Neural progenitor cell (in vitro differentiated cells): ENCODE measurements around the gene GRM8. TPM values are rescaled to one million over a fixed set of nuclear protein-coding genes. Genes with fewer than 3 reads are reported as not detected.

Source experiments
- DNase-seq: peaks from one replicate; pipeline ENCODE4 v3.0.0-alpha.2; 2016; ENCODE audit warnings: low spot score
- H2AFZ ChIP-seq: fragments of 200-600 bp; sonication (generic); replicated peaks from 2 replicates; pipeline ENCODE4 v1.6.1; 2016; ENCODE audit warnings: antibody characterized with exemption
- H3F3A ChIP-seq: fragments of 200-600 bp; sonication (generic); 2 replicates; pipeline ENCODE4 v1.6.1; 2016; ENCODE audit warnings: antibody characterized with exemption, low read depth
- H3K27ac ChIP-seq: fragments of 200-600 bp; sonication (generic); 2 replicates; pipeline ENCODE4 v1.5.1; 2016; ENCODE audit warnings: mild to moderate bottlenecking
- H3K27me3 ChIP-seq: fragments of 200-600 bp; sonication (generic); 2 replicates; pipeline ENCODE4 v1.6.1; 2016; ENCODE audit warnings: mild to moderate bottlenecking, moderate library complexity
- H3K36me3 ChIP-seq: fragments of 200-600 bp; sonication (generic); 2 replicates; pipeline ENCODE4 v1.5.1; 2016
- H3K4me1 ChIP-seq: fragments of 200-600 bp; sonication (generic); 2 replicates; pipeline ENCODE4 v1.6.1; 2016; ENCODE audit warnings: mixed run types
- H3K4me2 ChIP-seq: fragments of 200-600 bp; sonication (generic); 2 replicates; pipeline ENCODE4 v1.6.1; 2016
- H3K4me3 ChIP-seq: fragments of 200-600 bp; sonication (generic); 2 replicates; pipeline ENCODE4 v1.5.1; 2016
- H3K79me2 ChIP-seq: fragments of 200-600 bp; sonication (generic); 2 replicates; pipeline ENCODE4 v1.6.1; 2016; ENCODE audit warnings: low read depth
- H3K9ac ChIP-seq: fragments of 200-600 bp; sonication (generic); 2 replicates; pipeline ENCODE4 v1.6.1; 2016
- H3K9me3 ChIP-seq: fragments of 200-600 bp; sonication (generic); 2 replicates; pipeline ENCODE4 v1.5.1; 2016; ENCODE audit warnings: low read depth
- H4K20me1 ChIP-seq: fragments of 200-600 bp; sonication (generic); 2 replicates; pipeline ENCODE4 v1.6.1; 2016; ENCODE audit warnings: low read depth
- H3K27ac Mint-ChIP-seq: 3 replicates; pipeline ENCODE4 v1.8.0; 2021; ENCODE audit warnings: mixed read lengths
- H3K27me3 Mint-ChIP-seq: 2 replicates; pipeline ENCODE4 v1.8.0; 2022; ENCODE audit warnings: low read depth, mild to moderate bottlenecking, inconsistent platforms, moderate library complexity, mixed read lengths; ENCODE audit not compliant: insufficient read depth
- H3K36me3 Mint-ChIP-seq: 3 replicates; pipeline ENCODE4 v1.8.0; 2021; ENCODE audit warnings: mixed read lengths
- H3K4me1 Mint-ChIP-seq: 3 replicates; pipeline ENCODE4 v1.8.0; 2021; ENCODE audit warnings: mixed read lengths
- H3K4me3 Mint-ChIP-seq: 3 replicates; pipeline ENCODE4 v1.8.0; 2021; ENCODE audit warnings: mild to moderate bottlenecking, moderate library complexity, mixed read lengths
- H3K9me3 Mint-ChIP-seq: 3 replicates; pipeline ENCODE4 v1.8.0; 2020; ENCODE audit warnings: mixed read lengths
- EZH2 ChIP-seq: fragments of 200-600 bp; sonication (generic); IDR thresholded peaks from 2 replicates; pipeline ENCODE4 v1.6.1; 2017; ENCODE audit warnings: antibody characterized with exemption, mild to moderate bottlenecking, moderate library complexity
- EZH2phosphoT487 ChIP-seq: fragments of 200-600 bp; sonication (generic); IDR thresholded peaks from 2 replicates; pipeline ENCODE4 v1.6.1; 2017; ENCODE audit warnings: antibody characterized with exemption
- total RNA-seq: library from RNA; depleted of rRNA; stranded (reverse); fragments of >200 nt; gene quantifications from 2 replicates; pipeline ENCODE4 v1.2.3, GENCODE V29; 2015; ENCODE audit warnings: low replicate concordance
- TF ChIP-seq, protein P1 (sequence below): fragments of 200-600 bp; sonication (generic); IDR thresholded peaks from 2 replicates; pipeline ENCODE4 v1.5.1; 2017; ENCODE audit warnings: antibody characterized with exemption, mild to moderate bottlenecking

GRM8 gene
- total RNA-seq, 1 donor from 2014 or later: 0.62 TPM

DNA sequence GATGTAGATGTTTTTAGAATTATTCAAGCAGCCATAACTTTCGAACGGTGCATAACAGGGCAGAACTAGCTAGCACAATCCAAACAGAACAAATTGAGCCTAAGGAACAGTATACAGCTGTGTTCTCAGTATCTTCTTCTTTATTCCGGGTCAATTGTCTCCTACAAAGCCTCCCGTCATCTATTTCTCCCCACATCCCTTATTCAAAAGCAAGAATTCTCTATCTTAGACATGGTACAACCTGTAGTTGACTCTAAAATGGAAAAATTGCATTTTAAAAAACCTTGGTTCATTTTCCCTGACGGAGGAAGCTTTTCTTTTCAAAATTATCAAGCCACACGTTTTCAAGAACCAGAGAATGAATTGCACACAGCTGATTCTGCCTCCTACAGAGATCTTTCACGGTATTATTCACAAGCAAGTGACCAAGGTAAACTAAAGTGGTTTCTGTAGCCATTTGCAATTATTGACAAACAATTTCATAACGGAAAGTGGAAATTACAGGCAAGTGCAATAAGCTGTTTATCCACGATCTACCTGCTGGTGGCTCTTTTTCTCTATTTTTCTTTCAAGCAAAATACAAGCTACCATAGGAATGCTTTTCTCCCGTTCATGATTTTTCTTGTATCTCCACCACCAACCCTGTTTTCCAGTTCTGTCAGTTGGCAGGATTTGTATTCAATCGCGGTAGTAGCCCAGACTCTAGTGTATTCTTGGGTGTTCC is 2.3 kb downstream of the GRM8 start:
- Histone ChIP-seq H2AFZ (no peak overlapping the region), H3K4me3 (no peak overlapping the region), H3F3A (peaks cover 16% of the 10 kb centered on the region), H3K9me3 (no peaks in the 10 kb centered on the region), H3K9ac (no peak overlapping the region), H4K20me1 (peaks cover 20% of the 10 kb centered on the region), H3K27me3 (peaks cover 100% of the 10 kb centered on the region), H3K4me2 (no peak overlapping the region), H3K4me1 (peaks cover 6% of the 10 kb centered on the region), H3K36me3 (no peaks in the 10 kb centered on the region), H3K27ac (no peak overlapping the region), H3K79me2 (no peaks in the 10 kb centered on the region)
- Mint-ChIP-seq H3K27me3 (peaks cover 34% of the 10 kb centered on the region), H3K4me1 (peaks cover 7% of the 10 kb centered on the region), H3K36me3 (no peaks in the 10 kb centered on the region), H3K9me3 (no peaks in the 10 kb centered on the region), H3K4me3 (peak overlapping the region; percentile 77), H3K27ac (no peak overlapping the region)
- TF ChIP-seq EZH2phosphoT487: no peak
- TF ChIP-seq, protein P1, sequence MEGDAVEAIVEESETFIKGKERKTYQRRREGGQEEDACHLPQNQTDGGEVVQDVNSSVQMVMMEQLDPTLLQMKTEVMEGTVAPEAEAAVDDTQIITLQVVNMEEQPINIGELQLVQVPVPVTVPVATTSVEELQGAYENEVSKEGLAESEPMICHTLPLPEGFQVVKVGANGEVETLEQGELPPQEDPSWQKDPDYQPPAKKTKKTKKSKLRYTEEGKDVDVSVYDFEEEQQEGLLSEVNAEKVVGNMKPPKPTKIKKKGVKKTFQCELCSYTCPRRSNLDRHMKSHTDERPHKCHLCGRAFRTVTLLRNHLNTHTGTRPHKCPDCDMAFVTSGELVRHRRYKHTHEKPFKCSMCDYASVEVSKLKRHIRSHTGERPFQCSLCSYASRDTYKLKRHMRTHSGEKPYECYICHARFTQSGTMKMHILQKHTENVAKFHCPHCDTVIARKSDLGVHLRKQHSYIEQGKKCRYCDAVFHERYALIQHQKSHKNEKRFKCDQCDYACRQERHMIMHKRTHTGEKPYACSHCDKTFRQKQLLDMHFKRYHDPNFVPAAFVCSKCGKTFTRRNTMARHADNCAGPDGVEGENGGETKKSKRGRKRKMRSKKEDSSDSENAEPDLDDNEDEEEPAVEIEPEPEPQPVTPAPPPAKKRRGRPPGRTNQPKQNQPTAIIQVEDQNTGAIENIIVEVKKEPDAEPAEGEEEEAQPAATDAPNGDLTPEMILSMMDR: no peak
- TF ChIP-seq EZH2: no peak
- no peak for DNase-seq

GRCh38 chr7:127245607-127246006 is 7.1 kb downstream of the GRM8 start:
- no peak overlapping the region for H3K27ac Mint-ChIP-seq
- H3K9ac ChIP-seq: no peak overlapping the region
- H3K4me3 Mint-ChIP-seq: no peak overlapping the region

GRCh38 chr7:127245002-127245401 is 7.7 kb downstream of the GRM8 start:
- H2AFZ ChIP-seq: no peak overlapping the region
- peaks cover 6% of the 10 kb centered on the region for H4K20me1 ChIP-seq
- no peaks in the 10 kb centered on the region for H3K4me1 Mint-ChIP-seq
- H3K27ac ChIP-seq: no peak overlapping the region
- no peak for DNase-seq
- H3K79me2 ChIP-seq: no peaks in the 10 kb centered on the region
- H3K4me2 ChIP-seq: no peak overlapping the region
- H3K27me3 Mint-ChIP-seq: peaks cover 12% of the 10 kb centered on the region
- no peaks in the 10 kb centered on the region for H3F3A ChIP-seq
- H3K4me3 Mint-ChIP-seq: no peak overlapping the region
- no peaks in the 10 kb centered on the region for H3K36me3 Mint-ChIP-seq
- H3K9ac ChIP-seq: no peak overlapping the region
- H3K4me1 ChIP-seq: no peaks in the 10 kb centered on the region
- H3K4me3 ChIP-seq: no peak overlapping the region
- H3K9me3 ChIP-seq: no peaks in the 10 kb centered on the region
- H3K9me3 Mint-ChIP-seq: no peaks in the 10 kb centered on the region
- no peak for TF ChIP-seq EZH2
- TF ChIP-seq, protein P1: no peak
- no peak for TF ChIP-seq EZH2phosphoT487
- peaks cover 76% of the 10 kb centered on the region for H3K27me3 ChIP-seq
- H3K36me3 ChIP-seq: no peaks in the 10 kb centered on the region
- H3K27ac Mint-ChIP-seq: no peak overlapping the region

More at GRCh38 chr7:127245607-127246006, 7.1 kb downstream of the GRM8 start:
- H3K4me1 Mint-ChIP-seq: peaks cover 5% of the 10 kb centered on the region
- Histone ChIP-seq H3K27me3 (peaks cover 81% of the 10 kb centered on the region), H2AFZ (no peak overlapping the region), H3K4me1 (peaks cover 5% of the 10 kb centered on the region), H3K4me3 (no peak overlapping the region), H3K36me3 (no peaks in the 10 kb centered on the region), H3K27ac (no peak overlapping the region), H3K9me3 (no peaks in the 10 kb centered on the region), H3K4me2 (no peak overlapping the region), H3F3A (no peaks in the 10 kb centered on the region), H3K79me2 (no peaks in the 10 kb centered on the region), H4K20me1 (peaks cover 13% of the 10 kb centered on the region)
- no peaks in the 10 kb centered on the region for H3K9me3 Mint-ChIP-seq
- no peaks in the 10 kb centered on the region for H3K36me3 Mint-ChIP-seq
- DNase-seq: no peak
- peaks cover 18% of the 10 kb centered on the region for H3K27me3 Mint-ChIP-seq
- TF ChIP-seq, protein P1: no peak
- TF ChIP-seq EZH2phosphoT487: no peak
- no peak for TF ChIP-seq EZH2
